Measurements from ENCODE around the gene BBIP1.

BBIP1 gene

DNA sequence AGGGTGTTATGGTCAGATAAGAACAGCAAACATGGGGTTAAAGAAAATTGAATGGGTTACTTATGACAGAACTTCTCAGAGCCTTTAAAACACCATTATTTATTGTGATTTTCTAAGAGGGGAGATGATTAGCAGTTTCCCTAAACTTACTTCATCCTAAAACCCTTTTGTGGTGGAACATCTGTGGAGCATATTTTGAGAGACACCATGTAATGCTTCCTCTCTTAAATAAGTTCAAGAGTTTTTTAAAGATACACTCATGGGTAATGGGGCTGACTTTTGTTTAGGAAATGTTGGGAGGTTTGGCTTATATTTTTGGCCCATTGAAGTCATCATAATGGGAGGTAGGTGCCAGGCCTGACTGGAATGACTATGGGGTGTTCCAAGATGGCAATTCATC lies 55.6 kb downstream of the BBIP1 start:
- DNase-seq (ENCODE audit: low read depth), result no peak

GRCh38 chr10:110862961-110863360 lies 56.0 kb downstream of the BBIP1 start:
- no peak for DNase-seq (ENCODE audit: low read depth)

GRCh38 chr10:110861930-110862649 lies 56.9 kb downstream of the BBIP1 start:
- no peak for DNase-seq (ENCODE audit: low read depth)

DNA sequence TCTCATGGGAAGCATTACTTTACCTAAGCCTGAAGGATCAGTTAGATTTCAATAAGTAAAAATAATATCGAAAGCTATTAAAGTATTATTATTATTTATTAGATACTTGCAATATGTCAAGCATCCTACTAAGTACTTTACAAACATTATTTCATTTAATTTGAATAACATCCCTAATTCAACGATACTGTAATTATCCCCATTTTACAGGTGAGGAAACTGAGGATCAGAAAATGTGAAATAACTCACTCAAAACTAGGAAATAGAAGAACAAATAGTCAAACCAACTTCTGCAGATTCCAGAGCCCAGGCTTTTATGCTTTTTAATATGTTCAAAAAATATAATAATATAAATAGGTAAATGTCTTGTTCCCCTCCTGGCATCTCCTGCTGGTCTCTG lies 57.5 kb downstream of the BBIP1 start:
- DNase-seq (ENCODE audit: low read depth), result no peak

- DNase-seq (ENCODE audit: low read depth), result peak; percentile 40
These were observed 58.3 kb downstream of the BBIP1 start for GRCh38 chr10:110860576-110861241.

DNA sequence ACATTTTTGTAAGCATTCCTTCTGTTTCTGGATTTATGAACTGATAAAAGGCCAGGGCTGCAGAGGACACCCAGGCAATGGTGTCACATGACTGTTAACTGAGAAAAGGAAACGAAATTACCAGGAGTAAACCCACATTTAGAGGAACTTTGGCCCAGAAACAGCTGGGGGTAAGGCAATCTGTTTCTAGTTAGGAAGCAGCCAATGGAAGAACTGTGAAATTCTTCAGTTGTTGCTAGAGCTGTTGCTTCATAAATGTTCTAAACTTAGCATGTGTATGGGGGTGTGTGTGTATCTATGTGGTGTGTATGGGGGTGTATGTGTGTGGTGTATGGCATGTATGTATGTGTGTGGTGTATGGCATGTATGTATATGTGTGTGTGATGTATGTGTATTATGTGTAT lies 59.0 kb downstream of the BBIP1 start:
- DNase-seq (ENCODE audit: low read depth), result no peak

DNA sequence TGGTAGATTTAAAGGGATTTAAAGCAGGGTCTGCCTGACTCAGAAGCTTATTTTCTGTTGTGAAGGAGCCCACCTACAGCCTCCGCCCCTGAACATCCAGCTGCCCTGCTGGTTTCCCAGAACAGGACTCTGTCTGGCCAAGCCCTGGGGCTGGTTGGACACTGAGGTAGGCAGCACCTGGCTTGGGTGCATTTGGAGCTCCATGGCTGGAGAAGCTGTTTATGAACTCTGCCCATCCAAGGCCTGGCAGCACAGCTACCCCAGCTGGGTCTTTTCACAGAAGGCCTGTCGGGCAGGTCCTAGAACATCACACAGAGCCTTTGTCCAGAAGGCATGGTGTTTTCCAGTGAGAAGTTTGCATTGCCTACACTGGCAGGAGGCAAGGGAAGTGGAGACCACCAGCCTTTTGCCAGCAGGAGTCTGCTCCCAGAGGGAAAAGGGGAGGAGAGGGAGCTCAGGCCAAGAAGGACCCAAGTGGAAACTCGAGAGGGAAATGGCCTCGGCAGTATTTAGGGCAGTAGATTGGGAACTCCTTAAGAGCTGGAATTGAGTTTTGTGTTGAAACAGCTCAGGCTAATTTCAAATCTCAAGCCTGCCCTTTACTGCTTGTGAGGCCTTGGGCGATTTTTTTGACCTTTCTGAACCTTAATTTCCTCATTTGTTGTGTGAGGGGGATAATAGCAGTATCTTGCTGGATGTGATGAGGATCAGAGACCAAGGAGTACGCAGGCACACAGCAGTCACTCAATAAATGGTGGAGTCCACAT lies 59.6 kb downstream of the BBIP1 start:
- DNase-seq (ENCODE audit: low read depth), result no peak

DNA sequence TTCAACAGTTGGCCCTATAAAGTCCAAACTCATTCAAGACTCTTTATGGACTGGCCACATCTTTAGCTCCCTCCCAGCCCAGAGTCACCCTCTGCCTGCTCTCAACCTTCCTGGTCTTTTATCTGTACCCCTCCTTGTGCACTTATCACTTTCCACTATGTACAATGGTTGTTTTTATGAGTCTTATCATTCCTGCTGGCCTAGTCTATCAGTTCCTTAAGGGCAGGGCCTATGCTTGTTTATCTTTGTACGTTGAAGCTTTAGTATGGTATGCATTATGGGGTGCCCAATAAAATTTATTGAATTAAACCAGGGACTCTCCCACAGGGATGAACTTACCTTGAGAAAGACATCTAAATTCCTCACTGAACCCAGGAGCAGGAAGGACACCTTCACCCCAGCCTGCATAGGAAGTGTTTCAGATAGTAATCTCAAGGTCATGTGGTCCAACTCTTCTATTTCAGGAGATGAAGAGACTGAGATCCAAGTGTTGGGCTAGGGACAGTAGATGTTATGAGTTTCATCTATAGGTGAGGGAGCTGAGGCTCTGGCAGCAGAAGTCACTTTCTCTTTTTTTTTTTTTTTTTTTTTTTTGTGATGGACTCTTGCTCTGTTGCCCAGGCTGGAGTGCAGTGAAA lies 60.6 kb downstream of the BBIP1 start:
- no peak for DNase-seq (ENCODE audit: low read depth)

GRCh38 chr10:110857265-110858171 lies 61.5 kb downstream of the BBIP1 start:
- no peak for DNase-seq (ENCODE audit: low read depth)

- no peak for DNase-seq (ENCODE audit: low read depth)
These were observed 64.9 kb downstream of the BBIP1 start for GRCh38 chr10:110853921-110854605.

DNA sequence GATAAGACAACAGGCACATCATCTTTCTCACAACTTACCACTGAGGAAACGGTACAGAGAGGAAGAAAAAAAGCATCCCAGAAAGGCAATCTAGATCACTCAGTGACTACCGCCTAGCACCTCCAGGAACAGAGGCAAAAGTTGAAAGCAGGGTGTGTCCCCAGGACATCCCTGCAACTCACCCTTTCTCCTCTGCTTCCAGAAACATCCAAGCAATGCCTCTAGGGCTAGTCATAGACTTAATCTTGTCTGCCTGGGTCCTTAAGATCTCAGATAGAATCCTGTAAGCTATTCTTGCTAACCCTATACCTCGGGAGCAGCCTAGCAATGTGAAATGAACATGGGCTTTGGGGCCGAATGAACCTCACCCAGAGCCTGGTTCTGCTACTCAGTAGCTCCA lies 66.0 kb downstream of the BBIP1 start:
- no peak for DNase-seq (ENCODE audit: low read depth)

- no peak for DNase-seq (ENCODE audit: low read depth)
These were observed 66.6 kb downstream of the BBIP1 start for GRCh38 chr10:110852255-110852896.

GRCh38 chr10:110851020-110851612 lies 67.9 kb downstream of the BBIP1 start:
- DNase-seq (ENCODE audit: low read depth), result no peak

GRCh38 chr10:110850099-110850498 lies 68.9 kb downstream of the BBIP1 start:
- no peak for DNase-seq (ENCODE audit: low read depth)

Measured in activated T-helper 1 cell treated with Interleukin-2 at 50 U/mL for 16 hours (primary cell).